Panc1 (cell line): ENCODE results near the gene SLC19A1.
"Not testable (repeated sequence)": the region's sequence is repeated elsewhere in the genome, so short reads cannot be mapped to it uniquely, and the experiment has no call there.

Experiments
- CTCF ChIP-seq: fragments of 450-650 bp; IDR thresholded peaks from 2 replicates; pipeline ENCODE4 v1.5.1; 2017; ENCODE audit warnings: mild to moderate bottlenecking
- POLR2AphosphoS5 ChIP-seq: IDR thresholded peaks from 2 replicates; pipeline ENCODE4 v1.6.1; 2012; ENCODE audit warnings: mild to moderate bottlenecking, low read depth, low read length, moderate library complexity
- REST ChIP-seq, 2 experiments: IDR thresholded peaks; 2 replicates each; pipeline ENCODE4 v1.6.1; 2011 to 2012; ENCODE audit warnings: low read depth in 2 of 2, control low read depth in 1 of 2, low read length in 1 of 2, mild to moderate bottlenecking in 1 of 2, moderate library complexity in 1 of 2; ENCODE audit not compliant: insufficient read depth in 1 of 2
- SIN3A ChIP-seq: IDR thresholded peaks from 2 replicates; pipeline ENCODE4 v1.6.1; 2012; ENCODE audit warnings: low read depth, mild to moderate bottlenecking, low read length, moderate library complexity, borderline replicate concordance; ENCODE audit not compliant: insufficient read depth
- TCF7L2 ChIP-seq: IDR thresholded peaks from 2 replicates; pipeline ENCODE4 v1.6.1; 2011; ENCODE audit warnings: mild to moderate bottlenecking, low read depth, low read length, inconsistent platforms

GRCh38 chr21:45503226-45503625 is 39.0 kb downstream of the SLC19A1 start:
- not testable (repeated sequence) for TF ChIP-seq REST (IDR thresholded peaks at IDR 0.05; ENCODE audit: insufficient read depth in 1 of 2, low read depth in 2 of 2, low read length in 1 of 2); CTCF; POLR2AphosphoS5; SIN3A; TCF7L2
